Measurements from ENCODE around the gene PDZD4.

Gene PDZD4

GRCh38 chrX:153767674-153768055 lies 62.7 kb downstream of the PDZD4 start:
- no peak for DNase-seq (ENCODE audit: low read depth)
- H3K4me3 ChIP-seq (ENCODE audit: low read depth, low read length) = no peak overlapping the region
- TF ChIP-seq CTCF (conservative IDR thresholded peaks at IDR 0.05; ENCODE audit: low read depth, low read length) = no peak

- no peak for TF ChIP-seq CTCF (conservative IDR thresholded peaks at IDR 0.05; ENCODE audit: low read depth, low read length)
- no peak overlapping the region for H3K4me3 ChIP-seq (ENCODE audit: low read depth, low read length)
- DNase-seq (ENCODE audit: low read depth) = no peak
These were observed 63.3 kb downstream of the PDZD4 start for GRCh38 chrX:153766871-153767673.

- peak; percentile 66 for DNase-seq (ENCODE audit: low read depth)
- TF ChIP-seq CTCF (conservative IDR thresholded peaks at IDR 0.05; ENCODE audit: low read depth, low read length) = no peak
- peak overlapping the region; percentile 54 for H3K4me3 ChIP-seq (ENCODE audit: low read depth, low read length)
These were observed 64.1 kb downstream of the PDZD4 start for GRCh38 chrX:153766098-153766817.

GRCh38 chrX:153765138-153766079 lies 64.9 kb downstream of the PDZD4 start:
- peak; percentile 15 for DNase-seq (ENCODE audit: low read depth)
- no peak for TF ChIP-seq CTCF (conservative IDR thresholded peaks at IDR 0.05; ENCODE audit: low read depth, low read length)
- peak overlapping the region; percentile 54 for H3K4me3 ChIP-seq (ENCODE audit: low read depth, low read length)

GRCh38 chrX:153764786-153765137 lies 65.6 kb downstream of the PDZD4 start:
- no peak for TF ChIP-seq CTCF (conservative IDR thresholded peaks at IDR 0.05; ENCODE audit: low read depth, low read length)
- DNase-seq (ENCODE audit: low read depth) = no peak
- H3K4me3 ChIP-seq (ENCODE audit: low read depth, low read length) = no peak overlapping the region

- H3K4me3 ChIP-seq (ENCODE audit: low read depth, low read length) = peak within 1 kb of the TSS; percentile 11
- peak; percentile 76 for TF ChIP-seq CTCF (conservative IDR thresholded peaks at IDR 0.05; ENCODE audit: low read depth, low read length)
- peak; percentile 61 for DNase-seq (ENCODE audit: low read depth)
These were observed 66.2 kb downstream of the PDZD4 start, which contains the start of gene PLXNB3 for GRCh38 chrX:153763989-153764755. PLXNB3 (plus strand) TSS chrX:153764249; CDS start chrX:153765536, 1,287 bp downstream.

All from choroid plexus epithelial cell (primary cell).